ENCODE results near the gene USP16.

USP16 gene

DNA sequence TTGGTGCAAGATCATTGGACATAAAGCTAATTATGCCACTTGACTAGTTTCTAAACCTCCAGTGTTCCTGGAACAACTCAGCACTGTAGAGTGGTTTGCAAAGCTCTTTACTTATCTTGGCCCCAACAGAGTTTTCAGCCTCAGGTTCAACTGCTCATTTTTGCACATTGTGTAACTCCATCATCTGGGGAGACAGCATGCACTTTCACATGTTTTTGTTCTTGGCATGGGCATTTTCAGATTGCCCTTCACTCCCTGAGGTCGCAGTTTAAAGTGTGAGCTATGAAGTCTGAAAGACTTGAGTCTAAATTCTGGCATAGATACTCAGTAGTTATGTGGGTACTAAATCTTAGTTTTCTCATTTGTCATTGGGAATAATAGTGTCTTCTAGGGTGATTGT, 5.1 kb downstream of the USP16 start:
- no peaks in the 10 kb centered on the region for H3K9me3 ChIP-seq (ENCODE audit: control insufficient read depth in 1 of 2, low read length in 2 of 2)
- H3K27me3 ChIP-seq (ENCODE audit: control insufficient read depth in 1 of 2, insufficient read depth in 2 of 2, low read length in 2 of 2) = no peaks in the 10 kb centered on the region
- no peak overlapping the region for H3K4me3 ChIP-seq (ENCODE audit: low read depth in 1 of 2, low read length in 2 of 2)
- H3K9ac ChIP-seq (ENCODE audit: low read depth in 1 of 2, low read length in 2 of 2) = no peak overlapping the region
- peaks cover 10 to 12% of the 10 kb centered on the region in 2 donors for H3K4me1 ChIP-seq (ENCODE audit: control insufficient read depth in 1 of 2, insufficient read depth in 2 of 2, low read length in 2 of 2)
- peaks cover 13 to 38% of the 10 kb centered on the region in 2 donors for H3K36me3 ChIP-seq (ENCODE audit: control insufficient read depth in 1 of 2, insufficient read depth in 2 of 2, low read length in 2 of 2)
- H3K27ac ChIP-seq (ENCODE audit: low read depth, low read length) = no peak overlapping the region

DNA sequence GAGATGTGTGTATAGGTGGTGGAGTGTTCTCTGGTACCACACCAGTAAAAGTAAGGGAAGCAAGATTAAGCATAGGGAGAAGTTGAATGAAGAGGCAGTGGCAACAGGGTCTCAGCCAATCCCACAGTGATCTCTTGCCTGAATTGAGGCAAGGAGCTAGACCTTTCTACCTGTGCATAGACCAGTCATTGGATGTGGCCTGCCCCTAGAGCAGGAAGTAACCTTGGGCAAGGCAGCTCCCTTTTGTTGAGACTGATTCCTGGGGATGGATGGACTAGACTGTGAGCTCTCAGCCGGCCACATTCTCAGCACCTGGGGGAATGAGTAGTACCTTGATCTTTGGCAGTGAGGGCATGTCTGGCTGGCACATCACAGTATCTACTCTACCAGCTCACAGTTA, 6.4 kb downstream of the USP16 start:
- Histone ChIP-seq H3K9ac (ENCODE audit: low read depth in 1 of 2, low read length in 2 of 2) (no peak overlapping the region), H3K4me1 (ENCODE audit: control insufficient read depth in 1 of 2, insufficient read depth in 2 of 2, low read length in 2 of 2) (peaks cover 3 to 4% of the 10 kb centered on the region in 2 donors), H3K27ac (ENCODE audit: low read depth, low read length) (no peak overlapping the region), H3K27me3 (ENCODE audit: control insufficient read depth in 1 of 2, insufficient read depth in 2 of 2, low read length in 2 of 2) (no peaks in the 10 kb centered on the region), H3K36me3 (ENCODE audit: control insufficient read depth in 1 of 2, insufficient read depth in 2 of 2, low read length in 2 of 2) (peaks cover 13 to 49% of the 10 kb centered on the region in 2 donors), H3K4me3 (ENCODE audit: low read depth in 1 of 2, low read length in 2 of 2) (no peak overlapping the region), H3K9me3 (ENCODE audit: control insufficient read depth in 1 of 2, low read length in 2 of 2) (no peaks in the 10 kb centered on the region)

DNA sequence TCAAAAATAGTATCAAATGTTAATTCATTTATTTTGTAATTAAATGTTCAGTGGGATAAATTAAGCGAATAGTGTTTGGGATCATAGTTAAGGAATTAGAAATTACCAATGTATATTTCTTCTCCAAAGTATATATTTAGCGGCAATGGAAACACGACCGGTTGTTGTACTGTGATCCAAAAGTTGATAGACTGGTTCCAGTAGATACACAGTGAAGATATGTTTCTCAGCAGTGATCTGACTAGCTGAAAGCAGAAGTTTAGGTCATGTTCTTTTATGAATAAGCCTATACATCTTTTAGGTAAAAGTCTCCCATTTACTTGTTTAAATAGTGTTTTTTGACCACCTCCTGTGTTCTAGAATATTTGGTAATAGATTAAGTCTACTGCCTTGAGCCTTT, 8.8 kb downstream of the USP16 start:
- H3K27ac ChIP-seq (ENCODE audit: low read depth, low read length) = no peak overlapping the region

DNA sequence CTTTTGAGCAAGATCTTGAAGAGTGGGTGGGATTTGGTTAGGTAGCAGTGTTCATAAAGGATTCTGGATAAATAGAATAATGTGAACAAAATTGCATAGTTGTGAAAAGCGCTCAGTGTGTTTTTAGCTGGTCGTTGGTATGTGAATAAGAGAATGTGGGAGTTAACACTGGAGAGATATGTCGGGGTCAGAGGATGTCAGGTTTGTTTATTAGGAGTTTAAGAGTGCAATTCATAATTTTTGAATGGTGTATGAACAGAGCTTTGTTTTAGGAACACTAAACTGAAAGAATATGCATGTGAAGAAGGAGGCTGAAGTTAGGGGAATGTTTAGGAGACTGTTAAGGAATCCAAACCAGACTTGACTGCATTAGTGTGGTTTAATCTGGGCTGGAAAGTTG, 9.4 kb downstream of the USP16 start:
- H3K9me3 ChIP-seq (ENCODE audit: control insufficient read depth in 1 of 2, low read length in 2 of 2) = no peaks in the 10 kb centered on the region
- H3K36me3 ChIP-seq (ENCODE audit: control insufficient read depth in 1 of 2, insufficient read depth in 2 of 2, low read length in 2 of 2) = peaks cover 32 to 77% of the 10 kb centered on the region in 2 donors
- no peaks in the 10 kb centered on the region for H3K4me1 ChIP-seq (ENCODE audit: control insufficient read depth in 1 of 2, insufficient read depth in 2 of 2, low read length in 2 of 2)
- no peak overlapping the region for H3K9ac ChIP-seq (ENCODE audit: low read depth in 1 of 2, low read length in 2 of 2)
- no peak overlapping the region for H3K4me3 ChIP-seq (ENCODE audit: low read depth in 1 of 2, low read length in 2 of 2)
- no peak overlapping the region for H3K27ac ChIP-seq (ENCODE audit: low read depth, low read length)
- no peaks in the 10 kb centered on the region for H3K27me3 ChIP-seq (ENCODE audit: control insufficient read depth in 1 of 2, insufficient read depth in 2 of 2, low read length in 2 of 2)

More for the DNA sequence above, 8.8 kb downstream of the USP16 start:
- no peak overlapping the region for H3K4me3 ChIP-seq (ENCODE audit: low read depth in 1 of 2, low read length in 2 of 2)
- peaks cover 32 to 72% of the 10 kb centered on the region in 2 donors for H3K36me3 ChIP-seq (ENCODE audit: control insufficient read depth in 1 of 2, insufficient read depth in 2 of 2, low read length in 2 of 2)
- H3K9ac ChIP-seq (ENCODE audit: low read depth in 1 of 2, low read length in 2 of 2) = no peak overlapping the region
- H3K4me1 ChIP-seq (ENCODE audit: control insufficient read depth in 1 of 2, insufficient read depth in 2 of 2, low read length in 2 of 2) = no peaks in the 10 kb centered on the region
- H3K27me3 ChIP-seq (ENCODE audit: control insufficient read depth in 1 of 2, insufficient read depth in 2 of 2, low read length in 2 of 2) = no peaks in the 10 kb centered on the region
- no peaks in the 10 kb centered on the region for H3K9me3 ChIP-seq (ENCODE audit: control insufficient read depth in 1 of 2, low read length in 2 of 2)

DNA sequence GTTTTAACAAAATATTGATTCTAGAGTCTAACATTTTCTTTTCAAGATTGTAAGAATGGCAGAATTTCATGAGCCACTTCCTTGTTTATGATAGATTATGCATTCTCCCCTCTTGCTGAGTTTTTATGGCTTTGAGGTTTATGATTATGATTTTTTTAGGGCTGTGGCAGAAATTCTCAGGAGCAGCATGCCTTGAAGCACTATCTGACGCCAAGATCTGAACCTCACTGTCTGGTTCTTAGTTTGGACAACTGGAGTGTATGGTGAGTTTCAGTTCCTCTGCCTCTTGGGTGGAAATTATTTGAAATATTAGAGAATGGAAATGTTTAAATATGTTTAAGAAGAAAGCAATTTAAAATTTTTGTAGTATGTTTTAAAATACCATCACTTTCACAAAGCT, 10.2 kb downstream of the USP16 start:
- H3K4me3 ChIP-seq (ENCODE audit: low read depth in 1 of 2, low read length in 2 of 2) = no peak overlapping the region
- H3K27me3 ChIP-seq (ENCODE audit: control insufficient read depth in 1 of 2, insufficient read depth in 2 of 2, low read length in 2 of 2) = no peaks in the 10 kb centered on the region
- no peaks in the 10 kb centered on the region for H3K9me3 ChIP-seq (ENCODE audit: control insufficient read depth in 1 of 2, low read length in 2 of 2)
- H3K9ac ChIP-seq (ENCODE audit: low read depth in 1 of 2, low read length in 2 of 2) = no peak overlapping the region
- no peak overlapping the region for H3K27ac ChIP-seq (ENCODE audit: low read depth, low read length)
- no peaks in the 10 kb centered on the region for H3K4me1 ChIP-seq (ENCODE audit: control insufficient read depth in 1 of 2, insufficient read depth in 2 of 2, low read length in 2 of 2)
- peaks cover 38 to 80% of the 10 kb centered on the region in 2 donors for H3K36me3 ChIP-seq (ENCODE audit: control insufficient read depth in 1 of 2, insufficient read depth in 2 of 2, low read length in 2 of 2)

DNA sequence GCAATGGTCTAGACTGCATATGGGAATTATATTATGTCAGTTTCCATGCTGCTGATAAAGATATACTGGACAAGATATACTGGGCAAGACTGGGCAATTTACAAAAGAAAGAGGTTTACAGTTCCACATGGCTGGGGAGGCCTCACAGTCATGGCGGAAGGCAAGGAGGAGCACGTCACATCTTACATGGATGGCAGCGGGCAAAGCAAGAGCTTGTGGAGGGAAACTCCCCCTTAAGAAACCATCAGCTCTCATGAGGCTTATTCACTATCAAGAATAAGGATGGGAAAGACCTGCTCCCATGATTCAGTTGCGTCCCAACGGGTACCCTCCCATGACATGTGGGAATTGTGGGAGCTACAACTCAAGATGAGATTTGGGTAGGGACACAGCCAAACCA, 27.8 kb downstream of the USP16 start:
- no peaks in the 10 kb centered on the region for H3K4me1 ChIP-seq (ENCODE audit: control insufficient read depth in 1 of 2, insufficient read depth in 2 of 2, low read length in 2 of 2)
- H3K9ac ChIP-seq (ENCODE audit: low read depth in 1 of 2, low read length in 2 of 2) = no peak overlapping the region
- no peak overlapping the region for H3K4me3 ChIP-seq (ENCODE audit: low read depth in 1 of 2, low read length in 2 of 2)
- peaks cover 41 to 80% of the 10 kb centered on the region in 2 donors for H3K36me3 ChIP-seq (ENCODE audit: control insufficient read depth in 1 of 2, insufficient read depth in 2 of 2, low read length in 2 of 2)
- no peaks in the 10 kb centered on the region for H3K9me3 ChIP-seq (ENCODE audit: control insufficient read depth in 1 of 2, low read length in 2 of 2)
- H3K27me3 ChIP-seq (ENCODE audit: control insufficient read depth in 1 of 2, insufficient read depth in 2 of 2, low read length in 2 of 2) = no peaks in the 10 kb centered on the region
- H3K27ac ChIP-seq (ENCODE audit: low read depth, low read length) = no peak overlapping the region

DNA sequence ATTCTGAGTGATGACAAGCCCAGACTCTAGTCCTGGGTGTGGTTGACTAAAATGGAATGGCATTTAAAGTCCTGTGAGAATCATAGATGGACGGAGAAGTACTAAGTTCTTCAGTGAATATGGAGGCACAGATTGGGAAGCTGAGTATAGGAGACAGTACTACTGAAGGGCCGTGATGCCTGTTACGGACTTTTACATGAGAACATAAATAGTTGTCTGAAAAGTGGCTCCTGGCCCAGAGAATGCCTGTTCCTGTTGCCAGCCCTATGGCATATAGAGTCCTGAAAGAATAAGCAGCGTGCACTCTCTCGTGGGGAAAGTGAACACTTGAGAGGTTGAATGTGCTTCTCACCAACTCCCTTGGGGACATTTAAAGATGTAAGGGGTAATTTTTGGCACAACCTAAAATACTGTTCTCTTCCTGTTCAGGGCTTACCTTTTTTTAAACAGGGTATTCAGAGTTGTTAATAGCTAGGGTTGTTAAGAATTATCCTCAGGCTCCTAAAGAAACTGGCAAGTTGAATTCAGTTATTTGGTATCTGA, 28.6 kb downstream of the USP16 start:
- peaks cover 37 to 78% of the 10 kb centered on the region in 2 donors for H3K36me3 ChIP-seq (ENCODE audit: control insufficient read depth in 1 of 2, insufficient read depth in 2 of 2, low read length in 2 of 2)
- H3K9ac ChIP-seq (ENCODE audit: low read depth in 1 of 2, low read length in 2 of 2) = no peak overlapping the region
- no peak overlapping the region for H3K27ac ChIP-seq (ENCODE audit: low read depth, low read length)
- H3K4me1 ChIP-seq (ENCODE audit: control insufficient read depth in 1 of 2, insufficient read depth in 2 of 2, low read length in 2 of 2) = no peaks in the 10 kb centered on the region
- H3K27me3 ChIP-seq (ENCODE audit: control insufficient read depth in 1 of 2, insufficient read depth in 2 of 2, low read length in 2 of 2) = no peaks in the 10 kb centered on the region
- no peaks in the 10 kb centered on the region for H3K9me3 ChIP-seq (ENCODE audit: control insufficient read depth in 1 of 2, low read length in 2 of 2)
- no peak overlapping the region for H3K4me3 ChIP-seq (ENCODE audit: low read depth in 1 of 2, low read length in 2 of 2)

DNA sequence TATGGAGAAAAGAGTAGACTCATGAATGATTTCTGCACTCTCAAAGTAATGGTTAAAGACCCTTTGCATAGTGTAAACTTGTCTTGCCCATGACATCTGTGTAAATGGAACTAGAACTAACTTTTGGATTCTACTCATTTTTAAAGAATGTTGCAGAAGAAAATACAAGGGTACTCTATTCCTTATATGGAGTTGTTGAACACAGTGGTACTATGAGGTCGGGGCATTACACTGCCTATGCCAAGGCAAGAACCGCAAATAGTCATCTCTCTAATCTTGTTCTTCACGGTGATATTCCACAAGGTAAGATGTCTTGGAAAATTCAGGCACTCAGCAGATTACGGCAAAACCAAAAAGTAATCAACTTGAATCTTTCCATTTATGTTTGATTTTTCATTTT, 29.2 kb downstream of the USP16 start:
- no peak overlapping the region for H3K4me3 ChIP-seq (ENCODE audit: low read depth in 1 of 2, low read length in 2 of 2)
- H3K36me3 ChIP-seq (ENCODE audit: control insufficient read depth in 1 of 2, insufficient read depth in 2 of 2, low read length in 2 of 2) = peaks cover 37 to 77% of the 10 kb centered on the region in 2 donors
- no peak overlapping the region for H3K9ac ChIP-seq (ENCODE audit: low read depth in 1 of 2, low read length in 2 of 2)
- no peak overlapping the region for H3K27ac ChIP-seq (ENCODE audit: low read depth, low read length)
- no peaks in the 10 kb centered on the region for H3K27me3 ChIP-seq (ENCODE audit: control insufficient read depth in 1 of 2, insufficient read depth in 2 of 2, low read length in 2 of 2)
- H3K4me1 ChIP-seq (ENCODE audit: control insufficient read depth in 1 of 2, insufficient read depth in 2 of 2, low read length in 2 of 2) = no peaks in the 10 kb centered on the region
- H3K9me3 ChIP-seq (ENCODE audit: control insufficient read depth in 1 of 2, low read length in 2 of 2) = no peaks in the 10 kb centered on the region

DNA sequence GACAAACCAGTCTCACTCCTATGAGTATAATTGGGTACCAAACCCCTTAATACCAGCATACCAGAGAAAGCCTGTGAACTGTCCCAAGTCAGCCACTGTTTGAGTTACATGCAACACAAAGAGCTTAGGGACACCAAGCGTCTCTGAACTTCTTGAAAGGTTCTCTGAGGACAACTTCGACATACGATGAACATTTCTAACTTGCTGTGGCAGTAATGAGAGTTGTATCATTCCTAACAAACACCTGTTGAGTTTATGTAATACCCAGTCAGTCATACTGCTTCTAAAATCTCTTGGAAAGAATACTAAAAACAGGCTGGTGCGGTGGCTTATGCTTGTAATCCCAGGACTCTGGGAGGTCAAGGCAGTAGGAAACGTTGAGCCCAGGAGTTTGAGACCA, 30.6 kb downstream of the USP16 start:
- Histone ChIP-seq H3K27ac (ENCODE audit: low read depth, low read length) (no peak overlapping the region), H3K4me3 (ENCODE audit: low read depth in 1 of 2, low read length in 2 of 2) (no peak overlapping the region), H3K4me1 (ENCODE audit: control insufficient read depth in 1 of 2, insufficient read depth in 2 of 2, low read length in 2 of 2) (no peaks in the 10 kb centered on the region), H3K27me3 (ENCODE audit: control insufficient read depth in 1 of 2, insufficient read depth in 2 of 2, low read length in 2 of 2) (no peaks in the 10 kb centered on the region), H3K36me3 (ENCODE audit: control insufficient read depth in 1 of 2, insufficient read depth in 2 of 2, low read length in 2 of 2) (peaks cover 46 to 75% of the 10 kb centered on the region in 2 donors), H3K9me3 (ENCODE audit: control insufficient read depth in 1 of 2, low read length in 2 of 2) (no peaks in the 10 kb centered on the region), H3K9ac (ENCODE audit: low read depth in 1 of 2, low read length in 2 of 2) (no peak overlapping the region)

DNA sequence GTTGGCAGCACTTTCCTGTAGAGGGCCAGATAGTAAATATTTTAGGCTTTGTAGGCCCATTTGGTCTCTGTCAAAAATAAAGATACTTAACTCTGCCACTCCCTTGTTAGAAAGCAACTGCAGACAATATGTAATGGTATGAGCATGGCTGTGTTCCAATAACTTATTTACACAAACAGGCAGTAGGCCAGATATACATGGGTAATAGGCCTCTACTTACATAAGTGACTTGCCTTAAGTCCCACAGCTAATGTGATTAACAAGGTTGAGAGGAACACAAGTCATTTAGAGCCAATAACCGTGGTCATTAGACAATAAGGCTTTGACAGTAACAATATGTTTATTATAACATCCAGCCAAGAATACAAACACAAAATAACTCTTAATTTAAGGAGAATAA, 31.5 kb downstream of the USP16 start:
- H3K27ac ChIP-seq (ENCODE audit: low read depth, low read length) = no peak overlapping the region
- no peaks in the 10 kb centered on the region for H3K9me3 ChIP-seq (ENCODE audit: control insufficient read depth in 1 of 2, low read length in 2 of 2)
- H3K27me3 ChIP-seq (ENCODE audit: control insufficient read depth in 1 of 2, insufficient read depth in 2 of 2, low read length in 2 of 2) = no peaks in the 10 kb centered on the region
- peaks cover 42 to 75% of the 10 kb centered on the region in 2 donors for H3K36me3 ChIP-seq (ENCODE audit: control insufficient read depth in 1 of 2, insufficient read depth in 2 of 2, low read length in 2 of 2)
- no peaks in the 10 kb centered on the region for H3K4me1 ChIP-seq (ENCODE audit: control insufficient read depth in 1 of 2, insufficient read depth in 2 of 2, low read length in 2 of 2)
- H3K4me3 ChIP-seq (ENCODE audit: low read depth in 1 of 2, low read length in 2 of 2) = no peak overlapping the region
- H3K9ac ChIP-seq (ENCODE audit: low read depth in 1 of 2, low read length in 2 of 2) = no peak overlapping the region
